Gastrocnemius medialis (tissue), 4 donors: ENCODE measurements around the gene ADAM11.

ENCODE experiments used
- POLR2A ChIP-seq, 2 donors: fragments of 450-650 bp; IDR thresholded peaks; one replicate each; pipeline ENCODE4 v1.6.1; 2017; ENCODE audit warnings: antibody characterized with exemption in 2 of 2, mild to moderate bottlenecking in 2 of 2, moderate library complexity in 2 of 2
- TF ChIP-seq, protein P1 (sequence below), 5 experiments: fragments of 450-650 bp in 3 of 5; fragments of 200-600 bp in 2 of 5; sonication (generic) in 2 of 5; IDR thresholded peaks in 4 of 5; conservative IDR thresholded peaks in 1 of 5; 1 replicate in 4 of 5; 2 replicates in 1 of 5; pipeline ENCODE4 v1.5.1; 2016 to 2019; ENCODE audit warnings: antibody characterized with exemption in 5 of 5, mild to moderate bottlenecking in 3 of 5, moderate library complexity in 3 of 5

DNA sequence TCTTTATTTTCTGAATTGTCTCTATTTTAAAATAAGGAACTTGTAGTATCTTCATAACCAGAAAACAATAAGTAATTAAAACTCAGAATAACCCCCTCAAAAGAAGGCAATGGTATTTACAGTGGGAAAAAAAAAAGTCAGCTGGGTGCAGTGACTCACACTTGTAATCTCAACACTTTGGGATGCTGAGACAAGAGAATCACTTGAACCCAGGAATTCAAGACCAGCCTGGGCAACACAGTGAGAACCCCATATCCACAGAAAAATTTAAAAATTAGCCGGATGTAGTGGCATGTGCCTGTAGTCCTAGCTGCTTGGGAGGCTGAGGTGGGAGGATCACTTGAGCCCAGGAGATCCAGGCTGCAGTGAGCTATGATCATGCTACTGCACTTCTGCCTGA is 33.5 kb downstream of the ADAM11 start:
- TF ChIP-seq POLR2A (IDR thresholded peaks at IDR 0.05) = no peak
- TF ChIP-seq, protein P1, sequence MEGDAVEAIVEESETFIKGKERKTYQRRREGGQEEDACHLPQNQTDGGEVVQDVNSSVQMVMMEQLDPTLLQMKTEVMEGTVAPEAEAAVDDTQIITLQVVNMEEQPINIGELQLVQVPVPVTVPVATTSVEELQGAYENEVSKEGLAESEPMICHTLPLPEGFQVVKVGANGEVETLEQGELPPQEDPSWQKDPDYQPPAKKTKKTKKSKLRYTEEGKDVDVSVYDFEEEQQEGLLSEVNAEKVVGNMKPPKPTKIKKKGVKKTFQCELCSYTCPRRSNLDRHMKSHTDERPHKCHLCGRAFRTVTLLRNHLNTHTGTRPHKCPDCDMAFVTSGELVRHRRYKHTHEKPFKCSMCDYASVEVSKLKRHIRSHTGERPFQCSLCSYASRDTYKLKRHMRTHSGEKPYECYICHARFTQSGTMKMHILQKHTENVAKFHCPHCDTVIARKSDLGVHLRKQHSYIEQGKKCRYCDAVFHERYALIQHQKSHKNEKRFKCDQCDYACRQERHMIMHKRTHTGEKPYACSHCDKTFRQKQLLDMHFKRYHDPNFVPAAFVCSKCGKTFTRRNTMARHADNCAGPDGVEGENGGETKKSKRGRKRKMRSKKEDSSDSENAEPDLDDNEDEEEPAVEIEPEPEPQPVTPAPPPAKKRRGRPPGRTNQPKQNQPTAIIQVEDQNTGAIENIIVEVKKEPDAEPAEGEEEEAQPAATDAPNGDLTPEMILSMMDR (IDR thresholded peaks at IDR 0.05 in 4 of 5, conservative IDR thresholded peaks at IDR 0.05 in 1 of 5) = no peak
